Gastrocnemius medialis (tissue), 4 donors: ENCODE results near the gene DRD3. TPM values are rescaled to one million over a fixed set of nuclear protein-coding genes. Genes with fewer than 3 reads are reported as not detected.

ENCODE experiments used
- ATAC-seq, 2 donors: fragments of 150-250 bp; one replicate each; pipeline ENCODE4 v1.9.1; 2016
- DNase-seq, 2 donors: peaks; one replicate each; pipeline ENCODE4 v3.0.0-alpha.2; 2019
- H3K27ac ChIP-seq, 4 donors: fragments of 200-600 bp; sonication (generic); 1 replicate in 1 of 4; 2 replicates in 3 of 4; pipeline ENCODE4 v1.5.1; 2016 to 2018; ENCODE audit warnings: mild to moderate bottlenecking in 2 of 4, moderate library complexity in 1 of 4
- H3K27me3 ChIP-seq, 3 donors: fragments of 200-600 bp; sonication (generic) in 2 of 3; 1 replicate in 1 of 3; 2 replicates in 2 of 3; pipeline versions ENCODE4 v1.5.1 to v1.6.0; 2016 to 2019; ENCODE audit warnings: mild to moderate bottlenecking in 1 of 3, moderate library complexity in 1 of 3
- H3K36me3 ChIP-seq, 2 donors: fragments of 200-600 bp; sonication (generic) in 1 of 2; one replicate each; pipeline ENCODE4 v1.5.1; 2017 to 2018
- H3K4me1 ChIP-seq, 2 donors: fragments of 200-600 bp; sonication (generic) in 1 of 2; one replicate each; pipeline ENCODE4 v1.5.1; 2016 to 2017; ENCODE audit warnings: mild to moderate bottlenecking in 2 of 2
- H3K4me3 ChIP-seq, 4 donors: fragments of 200-600 bp; sonication (generic) in 3 of 4; 1 replicate in 1 of 4; 2 replicates in 3 of 4; pipeline ENCODE4 v1.5.1; 2016 to 2019; ENCODE audit warnings: mild to moderate bottlenecking in 2 of 4
- H3K9me3 ChIP-seq, 3 donors: fragments of 200-600 bp; sonication (generic) in 2 of 3; 1 replicate in 1 of 3; 2 replicates in 2 of 3; pipeline ENCODE4 v1.5.1; 2016 to 2019
- POLR2A ChIP-seq, 2 donors: fragments of 450-650 bp; IDR thresholded peaks; one replicate each; pipeline ENCODE4 v1.6.1; 2017; ENCODE audit warnings: antibody characterized with exemption in 2 of 2, mild to moderate bottlenecking in 2 of 2, moderate library complexity in 2 of 2
- in situ Hi-C, 4 donors: fragments of 200-750 bp; cut with MboI; loops; one replicate each; pipeline versions ENCODE4 v1.15.0 to v1.8.0; 2017; ENCODE audit warnings: low sequenced_read_pairs in 4 of 4
- intact Hi-C: fragments of 100-400 bp; cut with DNase I; formaldehyde crosslinking; loops from one replicate; pipeline ENCODE4 v1.15.1; 2023; ENCODE audit warnings: low total_unique reads
- total RNA-seq, 4 donors: library from RNA; depleted of rRNA; stranded (reverse); fragments of >200 nt; gene quantifications; one replicate each; pipeline versions ENCODE4 v1.1.0 to v1.2.3, GENCODE V29; 2016
- TF ChIP-seq, protein P1 (sequence below), 5 experiments: fragments of 450-650 bp in 3 of 5; fragments of 200-600 bp in 2 of 5; sonication (generic) in 2 of 5; IDR thresholded peaks in 4 of 5; conservative IDR thresholded peaks in 1 of 5; 1 replicate in 4 of 5; 2 replicates in 1 of 5; pipeline ENCODE4 v1.5.1; 2016 to 2019; ENCODE audit warnings: antibody characterized with exemption in 5 of 5, mild to moderate bottlenecking in 3 of 5, moderate library complexity in 3 of 5

The DRD3 gene
- total RNA-seq, 4 donors from 2014 or later = not detected

DNA sequence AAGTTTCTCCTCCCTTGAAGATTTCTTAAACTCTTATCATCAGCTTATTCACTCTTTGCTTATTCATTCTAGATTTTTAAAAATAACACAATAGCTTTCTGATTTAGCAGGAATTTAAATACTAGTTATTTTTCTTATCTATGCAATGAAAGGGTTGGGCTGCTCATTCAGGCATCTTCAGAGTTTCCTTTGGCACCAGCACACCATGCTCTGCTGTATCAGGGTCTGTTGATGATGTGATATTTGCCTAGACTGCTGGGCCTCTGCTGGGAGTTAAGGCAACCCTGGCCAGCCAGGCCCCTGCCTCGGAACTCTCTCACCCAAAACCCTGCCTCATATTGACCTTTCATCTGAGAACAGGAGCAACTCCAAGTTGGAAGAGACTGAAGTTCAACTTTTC, 35.0 kb downstream of the DRD3 start:
- in situ Hi-C loops (no loop called here), intact Hi-C loops (no loop called here)
- TF ChIP-seq POLR2A (IDR thresholded peaks at IDR 0.05) = no peak
- TF ChIP-seq, protein P1, sequence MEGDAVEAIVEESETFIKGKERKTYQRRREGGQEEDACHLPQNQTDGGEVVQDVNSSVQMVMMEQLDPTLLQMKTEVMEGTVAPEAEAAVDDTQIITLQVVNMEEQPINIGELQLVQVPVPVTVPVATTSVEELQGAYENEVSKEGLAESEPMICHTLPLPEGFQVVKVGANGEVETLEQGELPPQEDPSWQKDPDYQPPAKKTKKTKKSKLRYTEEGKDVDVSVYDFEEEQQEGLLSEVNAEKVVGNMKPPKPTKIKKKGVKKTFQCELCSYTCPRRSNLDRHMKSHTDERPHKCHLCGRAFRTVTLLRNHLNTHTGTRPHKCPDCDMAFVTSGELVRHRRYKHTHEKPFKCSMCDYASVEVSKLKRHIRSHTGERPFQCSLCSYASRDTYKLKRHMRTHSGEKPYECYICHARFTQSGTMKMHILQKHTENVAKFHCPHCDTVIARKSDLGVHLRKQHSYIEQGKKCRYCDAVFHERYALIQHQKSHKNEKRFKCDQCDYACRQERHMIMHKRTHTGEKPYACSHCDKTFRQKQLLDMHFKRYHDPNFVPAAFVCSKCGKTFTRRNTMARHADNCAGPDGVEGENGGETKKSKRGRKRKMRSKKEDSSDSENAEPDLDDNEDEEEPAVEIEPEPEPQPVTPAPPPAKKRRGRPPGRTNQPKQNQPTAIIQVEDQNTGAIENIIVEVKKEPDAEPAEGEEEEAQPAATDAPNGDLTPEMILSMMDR (IDR thresholded peaks at IDR 0.05 in 4 of 5, conservative IDR thresholded peaks at IDR 0.05 in 1 of 5) = no peak
- H3K36me3 ChIP-seq = no peaks in the 10 kb centered on the region
- no peaks in the 10 kb centered on the region for H3K4me1 ChIP-seq
- no peak overlapping the region for H3K4me3 ChIP-seq
- H3K9me3 ChIP-seq = no peaks in the 10 kb centered on the region
- no peak for DNase-seq
- no peaks in the 10 kb centered on the region for H3K27me3 ChIP-seq
- ATAC-seq = no peak
- H3K27ac ChIP-seq = no peak overlapping the region

DNA sequence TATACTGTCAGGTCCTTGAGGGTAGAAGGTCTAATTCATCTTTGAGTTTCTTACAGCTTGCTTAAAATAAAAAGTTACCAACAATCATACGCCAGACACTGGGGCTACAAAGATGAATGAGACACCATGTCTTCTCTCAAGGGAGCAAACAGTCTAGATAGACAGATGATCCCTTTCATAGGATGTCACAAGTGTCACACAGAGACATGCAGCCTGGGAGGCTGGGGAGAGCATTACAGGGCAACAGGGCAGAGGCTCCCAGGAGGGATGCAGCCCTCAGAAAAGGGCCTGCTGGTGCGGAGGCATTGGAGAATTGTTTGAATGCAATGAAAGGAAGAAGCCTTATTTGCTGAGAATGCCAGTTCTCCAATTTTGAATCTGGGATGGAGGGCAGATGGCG, 39.0 kb downstream of the DRD3 start:
- Histone ChIP-seq H3K4me1 (no peaks in the 10 kb centered on the region), H3K36me3 (no peaks in the 10 kb centered on the region), H3K27me3 (no peaks in the 10 kb centered on the region), H3K9me3 (no peaks in the 10 kb centered on the region), H3K27ac (no peak overlapping the region), H3K4me3 (no peak overlapping the region)
- ATAC-seq = no peak
- in situ Hi-C loops (no loop called here), intact Hi-C loops (no loop called here)
- TF ChIP-seq, protein P1 (IDR thresholded peaks at IDR 0.05 in 4 of 5, conservative IDR thresholded peaks at IDR 0.05 in 1 of 5) = no peak
- no peak for TF ChIP-seq POLR2A (IDR thresholded peaks at IDR 0.05)
- DNase-seq = no peak

DNA sequence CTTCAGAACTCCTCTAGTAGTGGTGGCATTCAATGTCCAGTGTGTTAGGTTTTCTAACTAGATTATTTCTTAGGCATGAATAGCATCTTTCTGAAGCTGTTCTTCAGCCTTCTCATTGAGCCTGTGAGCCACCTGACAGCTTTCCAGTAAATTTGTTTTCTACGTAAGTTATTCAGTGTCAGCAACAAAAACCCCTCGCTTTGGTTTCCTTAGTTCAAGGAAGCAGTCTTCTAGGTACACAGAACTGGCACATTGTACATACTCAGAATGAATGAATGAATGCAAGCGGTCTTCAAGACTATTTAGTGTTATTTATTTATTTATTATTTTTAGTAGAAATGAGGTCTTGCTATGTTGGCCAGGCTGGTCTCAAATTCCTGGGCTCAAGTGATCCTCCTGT, 44.9 kb downstream of the DRD3 start:
- DNase-seq (no peak), ATAC-seq (no peak)
- Histone ChIP-seq H3K4me1 (no peaks in the 10 kb centered on the region), H3K9me3 (no peaks in the 10 kb centered on the region), H3K4me3 (no peak overlapping the region), H3K27ac (no peak overlapping the region), H3K27me3 (no peaks in the 10 kb centered on the region), H3K36me3 (no peaks in the 10 kb centered on the region)
- intact Hi-C loops = no loop called here
- TF ChIP-seq, protein P1 (IDR thresholded peaks at IDR 0.05 in 4 of 5, conservative IDR thresholded peaks at IDR 0.05 in 1 of 5) = no peak
- TF ChIP-seq POLR2A (IDR thresholded peaks at IDR 0.05) = no peak
- in situ Hi-C loops = no loop called here

DNA sequence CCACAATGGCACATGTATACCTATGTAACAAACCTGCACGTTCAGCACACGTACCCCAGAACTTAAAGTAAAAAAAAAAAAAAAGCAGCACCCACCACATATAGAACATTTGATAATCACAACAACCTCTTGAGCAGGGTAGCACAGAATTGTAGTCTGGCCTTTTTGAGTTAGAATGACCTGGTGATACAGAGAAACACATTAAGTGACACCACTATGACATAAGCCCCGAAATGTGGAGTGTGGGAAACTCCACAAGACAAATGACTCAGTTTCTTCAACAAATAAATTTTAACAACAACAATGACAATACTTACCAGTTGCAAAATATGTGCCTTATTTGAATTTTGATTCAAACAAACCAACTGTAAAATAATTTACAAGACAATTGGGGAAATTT, 46.4 kb downstream of the DRD3 start:
- Histone ChIP-seq H3K27me3 (no peaks in the 10 kb centered on the region), H3K4me3 (no peak overlapping the region), H3K9me3 (no peaks in the 10 kb centered on the region), H3K27ac (no peak overlapping the region), H3K36me3 (no peaks in the 10 kb centered on the region), H3K4me1 (no peaks in the 10 kb centered on the region)
- TF ChIP-seq, protein P1 (IDR thresholded peaks at IDR 0.05 in 4 of 5, conservative IDR thresholded peaks at IDR 0.05 in 1 of 5) = no peak
- TF ChIP-seq POLR2A (IDR thresholded peaks at IDR 0.05) = no peak
- ATAC-seq = no peak
- no peak for DNase-seq
- in situ Hi-C loops (no loop called here), intact Hi-C loops (no loop called here)

DNA sequence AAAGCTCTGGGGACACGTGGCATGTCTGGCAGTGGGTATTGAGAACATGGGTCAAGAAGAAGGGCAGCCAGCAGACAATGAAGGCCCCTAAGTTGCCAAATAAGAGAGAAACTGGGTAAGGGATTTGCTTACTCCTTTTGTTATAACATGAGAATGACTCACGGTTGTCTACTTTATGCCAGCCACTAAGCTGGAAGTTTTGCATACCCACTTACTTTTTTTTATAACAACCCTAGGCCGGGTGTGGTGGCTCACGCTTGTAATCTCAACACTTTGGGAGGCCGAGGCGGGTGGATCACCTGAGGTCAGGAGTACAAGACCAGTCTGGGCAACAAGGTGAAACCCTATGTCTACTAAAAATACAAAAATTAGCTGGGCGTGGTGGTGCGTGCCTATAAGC, 50.0 kb downstream of the DRD3 start:
- no peak for DNase-seq
- ATAC-seq = no peak
- Histone ChIP-seq H3K9me3 (no peaks in the 10 kb centered on the region), H3K4me1 (no peaks in the 10 kb centered on the region), H3K27ac (no peak overlapping the region), H3K36me3 (no peaks in the 10 kb centered on the region), H3K4me3 (no peak overlapping the region), H3K27me3 (no peaks in the 10 kb centered on the region)
- TF ChIP-seq, protein P1 (IDR thresholded peaks at IDR 0.05 in 4 of 5, conservative IDR thresholded peaks at IDR 0.05 in 1 of 5) = no peak
- no peak for TF ChIP-seq POLR2A (IDR thresholded peaks at IDR 0.05)
- intact Hi-C loops (no loop called here), in situ Hi-C loops (no loop called here)
